Neural progenitor cell (in vitro differentiated cells): ENCODE results near the gene MZB1. TPM values are rescaled to one million over a fixed set of nuclear protein-coding genes. Genes with fewer than 3 reads are reported as not detected.

ENCODE experiments used
- DNase-seq: peaks from one replicate; pipeline ENCODE4 v3.0.0-alpha.2; 2016; ENCODE audit warnings: low spot score
- H2AFZ ChIP-seq: fragments of 200-600 bp; sonication (generic); replicated peaks from 2 replicates; pipeline ENCODE4 v1.6.1; 2016; ENCODE audit warnings: antibody characterized with exemption
- H3F3A ChIP-seq: fragments of 200-600 bp; sonication (generic); 2 replicates; pipeline ENCODE4 v1.6.1; 2016; ENCODE audit warnings: antibody characterized with exemption, low read depth
- H3K27ac ChIP-seq: fragments of 200-600 bp; sonication (generic); 2 replicates; pipeline ENCODE4 v1.5.1; 2016; ENCODE audit warnings: mild to moderate bottlenecking
- H3K27me3 ChIP-seq: fragments of 200-600 bp; sonication (generic); 2 replicates; pipeline ENCODE4 v1.6.1; 2016; ENCODE audit warnings: mild to moderate bottlenecking, moderate library complexity
- H3K36me3 ChIP-seq: fragments of 200-600 bp; sonication (generic); 2 replicates; pipeline ENCODE4 v1.5.1; 2016
- H3K4me1 ChIP-seq: fragments of 200-600 bp; sonication (generic); 2 replicates; pipeline ENCODE4 v1.6.1; 2016; ENCODE audit warnings: mixed run types
- H3K4me2 ChIP-seq: fragments of 200-600 bp; sonication (generic); 2 replicates; pipeline ENCODE4 v1.6.1; 2016
- H3K4me3 ChIP-seq: fragments of 200-600 bp; sonication (generic); 2 replicates; pipeline ENCODE4 v1.5.1; 2016
- H3K79me2 ChIP-seq: fragments of 200-600 bp; sonication (generic); 2 replicates; pipeline ENCODE4 v1.6.1; 2016; ENCODE audit warnings: low read depth
- H3K9ac ChIP-seq: fragments of 200-600 bp; sonication (generic); 2 replicates; pipeline ENCODE4 v1.6.1; 2016
- H3K9me3 ChIP-seq: fragments of 200-600 bp; sonication (generic); 2 replicates; pipeline ENCODE4 v1.5.1; 2016; ENCODE audit warnings: low read depth
- H4K20me1 ChIP-seq: fragments of 200-600 bp; sonication (generic); 2 replicates; pipeline ENCODE4 v1.6.1; 2016; ENCODE audit warnings: low read depth
- H3K27ac Mint-ChIP-seq: 3 replicates; pipeline ENCODE4 v1.8.0; 2021; ENCODE audit warnings: mixed read lengths
- H3K27me3 Mint-ChIP-seq: 2 replicates; pipeline ENCODE4 v1.8.0; 2022; ENCODE audit warnings: low read depth, mild to moderate bottlenecking, inconsistent platforms, moderate library complexity, mixed read lengths; ENCODE audit not compliant: insufficient read depth
- H3K36me3 Mint-ChIP-seq: 3 replicates; pipeline ENCODE4 v1.8.0; 2021; ENCODE audit warnings: mixed read lengths
- H3K4me1 Mint-ChIP-seq: 3 replicates; pipeline ENCODE4 v1.8.0; 2021; ENCODE audit warnings: mixed read lengths
- H3K4me3 Mint-ChIP-seq: 3 replicates; pipeline ENCODE4 v1.8.0; 2021; ENCODE audit warnings: mild to moderate bottlenecking, moderate library complexity, mixed read lengths
- H3K9me3 Mint-ChIP-seq: 3 replicates; pipeline ENCODE4 v1.8.0; 2020; ENCODE audit warnings: mixed read lengths
- CTCF ChIP-seq: fragments of 200-600 bp; sonication (generic); IDR thresholded peaks from 2 replicates; pipeline ENCODE4 v1.5.1; 2017; ENCODE audit warnings: antibody characterized with exemption, mild to moderate bottlenecking
- EZH2 ChIP-seq: fragments of 200-600 bp; sonication (generic); IDR thresholded peaks from 2 replicates; pipeline ENCODE4 v1.6.1; 2017; ENCODE audit warnings: antibody characterized with exemption, mild to moderate bottlenecking, moderate library complexity
- EZH2phosphoT487 ChIP-seq: fragments of 200-600 bp; sonication (generic); IDR thresholded peaks from 2 replicates; pipeline ENCODE4 v1.6.1; 2017; ENCODE audit warnings: antibody characterized with exemption
- total RNA-seq: library from RNA; depleted of rRNA; stranded (reverse); fragments of >200 nt; gene quantifications from 2 replicates; pipeline ENCODE4 v1.2.3, GENCODE V29; 2015; ENCODE audit warnings: low replicate concordance

The MZB1 gene
- total RNA-seq, 1 donor from 2014 or later, result not detected

- Mint-ChIP-seq H3K4me3 (no peak overlapping the region), H3K27me3 (peaks cover 4% of the 10 kb centered on the region), H3K27ac (no peak overlapping the region), H3K4me1 (peaks cover 12% of the 10 kb centered on the region), H3K36me3 (no peaks in the 10 kb centered on the region), H3K9me3 (no peaks in the 10 kb centered on the region)
- Histone ChIP-seq H3K79me2 (no peaks in the 10 kb centered on the region), H3K27me3 (no peaks in the 10 kb centered on the region), H3K4me2 (no peak overlapping the region), H3K9ac (no peak overlapping the region), H4K20me1 (no peaks in the 10 kb centered on the region), H3K4me1 (no peaks in the 10 kb centered on the region), H3K36me3 (no peaks in the 10 kb centered on the region), H3F3A (no peaks in the 10 kb centered on the region), H3K4me3 (no peak overlapping the region), H2AFZ (no peak overlapping the region), H3K27ac (no peak overlapping the region), H3K9me3 (no peaks in the 10 kb centered on the region)
- TF ChIP-seq EZH2 (no peak), CTCF (no peak), EZH2phosphoT487 (no peak)
- no peak for DNase-seq
These were observed 6.9 kb downstream of the MZB1 start for GRCh38 chr5:139382807-139383206.

DNA sequence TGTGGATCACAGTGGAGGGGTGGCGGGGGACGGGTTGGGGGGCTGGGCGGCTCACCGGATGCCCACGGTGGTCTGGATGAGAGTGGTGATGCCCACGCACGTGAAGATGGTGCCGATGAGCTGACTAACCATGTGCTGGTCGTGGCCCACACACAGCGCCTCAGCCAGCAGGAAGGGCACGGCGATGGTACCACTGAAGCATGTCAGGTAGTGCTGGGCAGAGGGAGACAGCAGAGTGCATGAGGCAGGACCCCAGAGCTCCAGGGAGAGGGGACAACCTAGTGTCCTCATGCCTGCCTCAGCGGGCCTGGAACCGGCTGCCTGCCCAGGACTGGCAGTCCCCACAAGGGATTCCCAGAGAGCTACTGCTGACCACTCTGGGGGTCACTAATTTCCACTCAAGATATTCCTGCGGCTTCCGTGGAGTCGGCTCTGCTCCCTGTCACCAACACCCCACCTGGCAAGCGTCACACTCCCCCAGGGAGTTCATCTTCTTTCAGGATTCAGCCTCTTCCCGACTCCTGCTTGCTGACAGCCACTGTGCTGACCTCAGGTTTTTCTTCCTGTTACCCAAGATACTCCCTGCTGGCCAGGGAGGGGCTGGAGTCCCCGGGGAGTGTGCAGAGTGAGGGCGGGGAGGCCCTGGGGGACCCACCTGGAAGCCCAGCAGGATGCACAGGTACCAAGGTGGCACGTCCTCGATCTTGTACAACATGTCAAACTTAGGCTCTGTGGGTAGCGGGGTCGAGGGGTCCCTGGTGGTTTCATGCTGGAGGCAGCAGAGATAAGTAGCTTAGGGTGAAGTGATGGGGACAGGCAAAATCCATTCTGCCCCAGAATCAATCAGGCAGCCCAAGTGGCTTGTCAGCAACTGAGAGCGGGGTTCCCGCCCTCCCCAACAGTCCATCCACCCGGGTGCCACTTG is 7.6 kb downstream of the MZB1 start:
- Histone ChIP-seq H3K27me3 (no peaks in the 10 kb centered on the region), H3K4me3 (no peak overlapping the region), H3K9ac (no peak overlapping the region), H4K20me1 (no peaks in the 10 kb centered on the region), H3K4me2 (no peak overlapping the region), H3F3A (no peaks in the 10 kb centered on the region), H3K36me3 (no peaks in the 10 kb centered on the region), H3K79me2 (no peaks in the 10 kb centered on the region), H3K9me3 (no peaks in the 10 kb centered on the region), H3K4me1 (no peaks in the 10 kb centered on the region), H3K27ac (no peak overlapping the region), H2AFZ (no peak overlapping the region)
- TF ChIP-seq EZH2phosphoT487, result no peak
- TF ChIP-seq EZH2, result no peak
- no peak for TF ChIP-seq CTCF
- peaks cover 12% of the 10 kb centered on the region for H3K4me1 Mint-ChIP-seq
- DNase-seq, result no peak
- H3K4me3 Mint-ChIP-seq, result no peak overlapping the region
- H3K36me3 Mint-ChIP-seq, result peaks cover 2% of the 10 kb centered on the region
- no peak overlapping the region for H3K27ac Mint-ChIP-seq
- H3K27me3 Mint-ChIP-seq, result peaks cover 4% of the 10 kb centered on the region
- H3K9me3 Mint-ChIP-seq, result no peaks in the 10 kb centered on the region

GRCh38 chr5:139379626-139380449 is 9.9 kb downstream of the MZB1 start:
- Mint-ChIP-seq H3K4me1 (peaks cover 12% of the 10 kb centered on the region), H3K36me3 (peaks cover 2% of the 10 kb centered on the region), H3K4me3 (no peak overlapping the region), H3K27ac (peak overlapping the region; percentile 86), H3K9me3 (no peaks in the 10 kb centered on the region), H3K27me3 (peaks cover 4% of the 10 kb centered on the region)
- no peak for TF ChIP-seq EZH2
- no peak for TF ChIP-seq CTCF
- no peak for TF ChIP-seq EZH2phosphoT487
- Histone ChIP-seq H3K9me3 (no peaks in the 10 kb centered on the region), H4K20me1 (no peaks in the 10 kb centered on the region), H3K4me2 (no peak overlapping the region), H3K27me3 (no peaks in the 10 kb centered on the region), H3K27ac (no peak overlapping the region), H3F3A (no peaks in the 10 kb centered on the region), H3K4me1 (no peaks in the 10 kb centered on the region), H3K36me3 (no peaks in the 10 kb centered on the region), H3K79me2 (no peaks in the 10 kb centered on the region), H3K9ac (no peak overlapping the region), H3K4me3 (no peak overlapping the region), H2AFZ (no peak overlapping the region)
- no peak for DNase-seq
